ENCODE data around the gene ARID5B.

Gene ARID5B

GRCh38 chr10:61918140-61918539 is 16.6 kb downstream of the ARID5B start:
- Histone ChIP-seq H3K9me3 (ENCODE audit: insufficient read depth, low read length) (peaks cover 4% of the 10 kb centered on the region; the same call in 1 of the 2 replicates), H3K36me3 (ENCODE audit: insufficient read depth, insufficient read length, low read length) (no peaks in the 10 kb centered on the region), H3K4me1 (ENCODE audit: insufficient read depth, insufficient read length) (no peaks in the 10 kb centered on the region), H3K9ac (ENCODE audit: insufficient read length, low read depth) (no peak overlapping the region), H3K27me3 (ENCODE audit: insufficient read depth, insufficient read length) (no peaks in the 10 kb centered on the region), H3K4me3 (ENCODE audit: insufficient read length, low read depth) (no peak overlapping the region)
- no peak for DNase-seq (ENCODE audit: low read depth, low spot score)
- TF ChIP-seq ZNF274 (IDR thresholded peaks at IDR 0.05; ENCODE audit: low read depth, low read length) (no peak), SUZ12 (IDR thresholded peaks at IDR 0.05; ENCODE audit: extremely low read depth, insufficient read depth, insufficient read length) (no peak), YY1 (IDR thresholded peaks at IDR 0.05; ENCODE audit: insufficient read depth, insufficient read length) (no peak)

GRCh38 chr10:61918989-61919388 is 17.5 kb downstream of the ARID5B start:
- Histone ChIP-seq H3K4me3 (ENCODE audit: insufficient read length, low read depth) (no peak overlapping the region), H3K9ac (ENCODE audit: insufficient read length, low read depth) (no peak overlapping the region), H3K9me3 (ENCODE audit: insufficient read depth, low read length) (peaks cover 4% of the 10 kb centered on the region; the same call in 1 of the 2 replicates), H3K36me3 (ENCODE audit: insufficient read depth, insufficient read length, low read length) (no peaks in the 10 kb centered on the region), H3K4me1 (ENCODE audit: insufficient read depth, insufficient read length) (no peaks in the 10 kb centered on the region), H3K27me3 (ENCODE audit: insufficient read depth, insufficient read length) (no peaks in the 10 kb centered on the region)
- no peak for DNase-seq (ENCODE audit: low read depth, low spot score)
- TF ChIP-seq SUZ12 (IDR thresholded peaks at IDR 0.05; ENCODE audit: extremely low read depth, insufficient read depth, insufficient read length) (no peak), ZNF274 (IDR thresholded peaks at IDR 0.05; ENCODE audit: low read depth, low read length) (no peak), YY1 (IDR thresholded peaks at IDR 0.05; ENCODE audit: insufficient read depth, insufficient read length) (no peak)

GRCh38 chr10:61919646-61920215 is 18.2 kb downstream of the ARID5B start:
- peaks cover 4% of the 10 kb centered on the region; the same call in 1 of the 2 replicates for H3K9me3 ChIP-seq (ENCODE audit: insufficient read depth, low read length)
- no peak overlapping the region for H3K9ac ChIP-seq (ENCODE audit: insufficient read length, low read depth)
- no peak for TF ChIP-seq YY1 (IDR thresholded peaks at IDR 0.05; ENCODE audit: insufficient read depth, insufficient read length)
- TF ChIP-seq SUZ12 (IDR thresholded peaks at IDR 0.05; ENCODE audit: extremely low read depth, insufficient read depth, insufficient read length) = no peak
- TF ChIP-seq ZNF274 (IDR thresholded peaks at IDR 0.05; ENCODE audit: low read depth, low read length) = no peak
- no peak for DNase-seq (ENCODE audit: low read depth, low spot score)
- no peak overlapping the region for H3K4me3 ChIP-seq (ENCODE audit: insufficient read length, low read depth)
- no peaks in the 10 kb centered on the region for H3K36me3 ChIP-seq (ENCODE audit: insufficient read depth, insufficient read length, low read length)
- H3K27me3 ChIP-seq (ENCODE audit: insufficient read depth, insufficient read length) = no peaks in the 10 kb centered on the region
- H3K4me1 ChIP-seq (ENCODE audit: insufficient read depth, insufficient read length) = no peaks in the 10 kb centered on the region

- Histone ChIP-seq H3K27me3 (ENCODE audit: insufficient read depth, insufficient read length) (no peaks in the 10 kb centered on the region), H3K9ac (ENCODE audit: insufficient read length, low read depth) (no peak overlapping the region), H3K9me3 (ENCODE audit: insufficient read depth, low read length) (peaks cover 4% of the 10 kb centered on the region; the same call in 1 of the 2 replicates), H3K4me3 (ENCODE audit: insufficient read length, low read depth) (no peak overlapping the region), H3K4me1 (ENCODE audit: insufficient read depth, insufficient read length) (no peaks in the 10 kb centered on the region), H3K36me3 (ENCODE audit: insufficient read depth, insufficient read length, low read length) (no peaks in the 10 kb centered on the region)
- no peak for DNase-seq (ENCODE audit: low read depth, low spot score)
- no peak for TF ChIP-seq YY1 (IDR thresholded peaks at IDR 0.05; ENCODE audit: insufficient read depth, insufficient read length)
- TF ChIP-seq SUZ12 (IDR thresholded peaks at IDR 0.05; ENCODE audit: extremely low read depth, insufficient read depth, insufficient read length) = no peak
- TF ChIP-seq ZNF274 (IDR thresholded peaks at IDR 0.05; ENCODE audit: low read depth, low read length) = no peak
Measured at GRCh38 chr10:61921143-61921542, 19.6 kb downstream of the ARID5B start.

- H3K36me3 ChIP-seq (ENCODE audit: insufficient read depth, insufficient read length, low read length) = no peaks in the 10 kb centered on the region
- TF ChIP-seq ZNF274 (IDR thresholded peaks at IDR 0.05; ENCODE audit: low read depth, low read length) (no peak), SUZ12 (IDR thresholded peaks at IDR 0.05; ENCODE audit: extremely low read depth, insufficient read depth, insufficient read length) (no peak), YY1 (IDR thresholded peaks at IDR 0.05; ENCODE audit: insufficient read depth, insufficient read length) (no peak)
- H3K27me3 ChIP-seq (ENCODE audit: insufficient read depth, insufficient read length) = no peaks in the 10 kb centered on the region
- no peak for DNase-seq (ENCODE audit: low read depth, low spot score)
- H3K4me3 ChIP-seq (ENCODE audit: insufficient read length, low read depth) = no peak overlapping the region
- no peaks in the 10 kb centered on the region for H3K4me1 ChIP-seq (ENCODE audit: insufficient read depth, insufficient read length)
- H3K9ac ChIP-seq (ENCODE audit: insufficient read length, low read depth) = no peak overlapping the region
- H3K9me3 ChIP-seq (ENCODE audit: insufficient read depth, low read length) = no peaks in the 10 kb centered on the region
Measured at GRCh38 chr10:61923210-61923949, 21.9 kb downstream of the ARID5B start.

GRCh38 chr10:61923950-61924274 is 22.4 kb downstream of the ARID5B start:
- no peak for TF ChIP-seq ZNF274 (IDR thresholded peaks at IDR 0.05; ENCODE audit: low read depth, low read length)
- no peak for TF ChIP-seq YY1 (IDR thresholded peaks at IDR 0.05; ENCODE audit: insufficient read depth, insufficient read length)
- no peak for TF ChIP-seq SUZ12 (IDR thresholded peaks at IDR 0.05; ENCODE audit: extremely low read depth, insufficient read depth, insufficient read length)
- Histone ChIP-seq H3K9me3 (ENCODE audit: insufficient read depth, low read length) (no peaks in the 10 kb centered on the region), H3K9ac (ENCODE audit: insufficient read length, low read depth) (no peak overlapping the region), H3K27me3 (ENCODE audit: insufficient read depth, insufficient read length) (no peaks in the 10 kb centered on the region), H3K4me3 (ENCODE audit: insufficient read length, low read depth) (no peak overlapping the region), H3K36me3 (ENCODE audit: insufficient read depth, insufficient read length, low read length) (no peaks in the 10 kb centered on the region), H3K4me1 (ENCODE audit: insufficient read depth, insufficient read length) (no peaks in the 10 kb centered on the region)
- DNase-seq (ENCODE audit: low read depth, low spot score) = no peak

GRCh38 chr10:61929555-61929954 is 28.1 kb downstream of the ARID5B start:
- Histone ChIP-seq H3K36me3 (ENCODE audit: insufficient read depth, insufficient read length, low read length) (no peaks in the 10 kb centered on the region), H3K4me3 (ENCODE audit: insufficient read length, low read depth) (no peak overlapping the region), H3K9ac (ENCODE audit: insufficient read length, low read depth) (no peak overlapping the region), H3K27me3 (ENCODE audit: insufficient read depth, insufficient read length) (no peaks in the 10 kb centered on the region), H3K4me1 (ENCODE audit: insufficient read depth, insufficient read length) (no peaks in the 10 kb centered on the region), H3K9me3 (ENCODE audit: insufficient read depth, low read length) (no peaks in the 10 kb centered on the region)
- no peak for DNase-seq (ENCODE audit: low read depth, low spot score)
- TF ChIP-seq YY1 (IDR thresholded peaks at IDR 0.05; ENCODE audit: insufficient read depth, insufficient read length) (no peak), ZNF274 (IDR thresholded peaks at IDR 0.05; ENCODE audit: low read depth, low read length) (no peak), SUZ12 (IDR thresholded peaks at IDR 0.05; ENCODE audit: extremely low read depth, insufficient read depth, insufficient read length) (no peak)

Measured in NT2/D1 (cell line).